Fibroblast of lung (primary cell): ENCODE measurements around the gene TSC22D1. TPM values are rescaled to one million over a fixed set of nuclear protein-coding genes. Genes with fewer than 3 reads are reported as not detected.

Experiments
- DNase-seq, 2 donors: peaks; one replicate each; pipeline versions ENCODE4 v3.0.0 to v3.0.0-alpha.2; 2010; ENCODE audit warnings: low read depth in 2 of 2
- H2AFZ ChIP-seq: 2 replicates; pipeline ENCODE4 v1.5.1; 2012; ENCODE audit warnings: low read length, control low read depth, inconsistent platforms
- H3K27ac ChIP-seq: 2 replicates; pipeline ENCODE4 v1.5.1; 2011; ENCODE audit warnings: low read length, control low read depth; ENCODE audit not compliant: insufficient read depth
- H3K27me3 ChIP-seq: 2 replicates; pipeline ENCODE4 v1.5.1; 2011; ENCODE audit warnings: mild to moderate bottlenecking, low read length; ENCODE audit not compliant: control insufficient read depth, insufficient read depth
- H3K36me3 ChIP-seq: 2 replicates; pipeline ENCODE4 v1.5.1; 2011; ENCODE audit warnings: low read length; ENCODE audit not compliant: control insufficient read depth, insufficient read depth
- H3K4me1 ChIP-seq: 2 replicates; pipeline ENCODE4 v1.5.1; 2011; ENCODE audit warnings: low read length; ENCODE audit not compliant: control insufficient read depth, insufficient read depth; ENCODE audit errors: extremely low read depth
- H3K4me2 ChIP-seq: 2 replicates; pipeline ENCODE4 v1.5.1; 2011; ENCODE audit warnings: low read length, control low read depth; ENCODE audit not compliant: insufficient read depth; ENCODE audit errors: extremely low read depth
- H3K4me3 ChIP-seq, 4 experiments: fragments of 200-600 bp in 1 of 4; sonication (generic) in 1 of 4; replicated peaks in 1 of 4; 2 replicates each; pipeline ENCODE4 v1.5.1; 2011 to 2016; ENCODE audit warnings: low read length in 4 of 4, low read depth in 3 of 4, mild to moderate bottlenecking in 3 of 4, control low read depth in 2 of 4, inconsistent platforms in 1 of 4, mixed read lengths in 1 of 4; ENCODE audit not compliant: insufficient read depth in 1 of 4; ENCODE audit errors: control extremely low read depth in 1 of 4
- H3K79me2 ChIP-seq: 2 replicates; pipeline ENCODE4 v1.5.1; 2012; ENCODE audit warnings: mild to moderate bottlenecking, low read length, inconsistent platforms; ENCODE audit not compliant: control insufficient read depth, insufficient read depth
- H3K9ac ChIP-seq: 2 replicates; pipeline ENCODE4 v1.5.1; 2011; ENCODE audit warnings: mild to moderate bottlenecking, low read length, control low read depth; ENCODE audit not compliant: insufficient read depth
- H3K9me3 ChIP-seq: 2 replicates; pipeline ENCODE4 v1.5.1; 2012; ENCODE audit warnings: low read depth, low read length; ENCODE audit not compliant: control insufficient read depth, insufficient read depth
- H4K20me1 ChIP-seq: 2 replicates; pipeline ENCODE4 v1.5.1; 2011; ENCODE audit warnings: low read length; ENCODE audit not compliant: control insufficient read depth, insufficient read depth; ENCODE audit errors: extremely low read depth
- EZH2 ChIP-seq: IDR thresholded peaks from 2 replicates; pipeline ENCODE4 v1.5.1; 2012; ENCODE audit warnings: low read length, control low read depth, mild to moderate bottlenecking; ENCODE audit errors: missing control alignments
- polyA plus RNA-seq, 2 donors: library from polyadenylated mRNA; depleted of rRNA in 1 of 2; stranded (reverse) in 1 of 2; unstranded in 1 of 2; fragments of >200 nt; gene quantifications; 2 replicates each; pipeline ENCODE4 v1.2.1, GENCODE V29; 2011 to 2012; ENCODE audit warnings: missing spikeins in 1 of 2
- total RNA-seq: library from RNA; depleted of rRNA; stranded (reverse); fragments of >200 nt; gene quantifications from 2 replicates; pipeline ENCODE4 v1.2.1, GENCODE V29; 2014
- TF ChIP-seq, protein P1 (sequence below), 2 donors: IDR thresholded peaks in 1 of 2; conservative IDR thresholded peaks in 1 of 2; 1 replicate in 1 of 2; 2 replicates in 1 of 2; pipeline ENCODE4 v1.5.1; 2011 to 2012; ENCODE audit warnings: low read length in 2 of 2, control low read depth in 1 of 2, inconsistent platforms in 1 of 2, low read depth in 1 of 2, mild to moderate bottlenecking in 1 of 2

The TSC22D1 gene
- total and polyA plus RNA-seq, 2 donors (not counting 1 experiment from before 2014, with no cell fraction given) = 80.4 to 97.6 TPM

DNA sequence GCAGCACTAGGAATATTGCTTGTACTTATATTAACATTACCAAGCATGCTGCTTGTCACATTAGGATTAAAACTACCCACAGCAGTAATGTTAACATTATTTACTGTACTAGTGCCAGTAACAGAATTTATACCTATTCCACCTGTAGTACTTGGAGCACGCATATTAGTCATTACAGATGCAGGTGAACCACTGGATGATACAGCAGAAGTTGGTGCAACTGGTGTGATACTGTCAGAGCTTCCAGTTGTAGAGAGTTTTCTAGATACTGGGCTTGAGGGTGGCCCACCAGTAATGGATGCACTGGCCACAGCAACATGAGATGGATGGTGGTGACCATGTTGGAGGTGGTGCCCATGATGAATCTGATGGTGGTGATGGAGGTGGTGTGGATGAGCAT is 1.1 kb downstream of the TSC22D1 start:
- Histone ChIP-seq H3K79me2 (peaks cover 53% of the 10 kb centered on the region), H3K36me3 (peaks cover 10% of the 10 kb centered on the region), H2AFZ (no peak overlapping the region), H3K27me3 (no peaks in the 10 kb centered on the region), H3K4me3 (peak overlapping the region; percentile 73 to 86 (median 80)), H3K4me1 (peaks cover 12% of the 10 kb centered on the region), H3K9me3 (no peaks in the 10 kb centered on the region), H3K4me2 (peak overlapping the region; percentile 72), H4K20me1 (no peaks in the 10 kb centered on the region), H3K27ac (no peak overlapping the region), H3K9ac (no peak overlapping the region)
- DNase-seq = no peak
- TF ChIP-seq, protein P1, sequence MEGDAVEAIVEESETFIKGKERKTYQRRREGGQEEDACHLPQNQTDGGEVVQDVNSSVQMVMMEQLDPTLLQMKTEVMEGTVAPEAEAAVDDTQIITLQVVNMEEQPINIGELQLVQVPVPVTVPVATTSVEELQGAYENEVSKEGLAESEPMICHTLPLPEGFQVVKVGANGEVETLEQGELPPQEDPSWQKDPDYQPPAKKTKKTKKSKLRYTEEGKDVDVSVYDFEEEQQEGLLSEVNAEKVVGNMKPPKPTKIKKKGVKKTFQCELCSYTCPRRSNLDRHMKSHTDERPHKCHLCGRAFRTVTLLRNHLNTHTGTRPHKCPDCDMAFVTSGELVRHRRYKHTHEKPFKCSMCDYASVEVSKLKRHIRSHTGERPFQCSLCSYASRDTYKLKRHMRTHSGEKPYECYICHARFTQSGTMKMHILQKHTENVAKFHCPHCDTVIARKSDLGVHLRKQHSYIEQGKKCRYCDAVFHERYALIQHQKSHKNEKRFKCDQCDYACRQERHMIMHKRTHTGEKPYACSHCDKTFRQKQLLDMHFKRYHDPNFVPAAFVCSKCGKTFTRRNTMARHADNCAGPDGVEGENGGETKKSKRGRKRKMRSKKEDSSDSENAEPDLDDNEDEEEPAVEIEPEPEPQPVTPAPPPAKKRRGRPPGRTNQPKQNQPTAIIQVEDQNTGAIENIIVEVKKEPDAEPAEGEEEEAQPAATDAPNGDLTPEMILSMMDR (conservative IDR thresholded peaks at IDR 0.05 in 1 of 2, IDR thresholded peaks at IDR 0.05 in 1 of 2; ENCODE audit: low read depth in 1 of 2, low read length in 2 of 2) = no peak
- no peak for TF ChIP-seq EZH2

DNA sequence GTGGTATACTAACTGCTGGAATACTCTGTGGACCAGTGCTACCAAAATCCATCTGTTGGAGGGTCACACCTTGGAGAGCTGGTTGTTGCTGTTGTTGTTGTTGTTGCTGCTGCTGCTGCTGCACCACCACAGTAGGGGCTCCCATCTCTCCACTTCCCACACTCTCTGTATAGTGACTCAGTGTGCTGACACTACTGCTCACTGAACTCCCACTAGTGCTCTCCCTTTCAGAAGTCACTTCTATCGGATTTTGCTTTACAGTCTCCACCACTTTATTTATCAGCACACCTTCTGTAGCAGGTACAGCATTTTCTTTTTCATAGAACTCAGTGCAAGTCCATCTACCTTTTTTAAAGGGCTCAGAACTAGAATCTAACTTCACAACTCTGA is 1.7 kb downstream of the TSC22D1 start:
- no peaks in the 10 kb centered on the region for H3K27me3 ChIP-seq
- TF ChIP-seq, protein P1 (conservative IDR thresholded peaks at IDR 0.05 in 1 of 2, IDR thresholded peaks at IDR 0.05 in 1 of 2; ENCODE audit: low read depth in 1 of 2, low read length in 2 of 2) = peak in 1 of 2 donors; percentile 1
- TF ChIP-seq EZH2 = no peak
- peak overlapping the region; percentile 72 for H3K4me2 ChIP-seq
- H3K4me3 ChIP-seq = peak overlapping the region; percentile 73 to 86 (median 80)
- H4K20me1 ChIP-seq = no peaks in the 10 kb centered on the region
- H3K9ac ChIP-seq = no peak overlapping the region
- no peak for DNase-seq
- H3K27ac ChIP-seq = no peak overlapping the region
- peaks cover 10% of the 10 kb centered on the region for H3K36me3 ChIP-seq
- H3K79me2 ChIP-seq = peaks cover 58% of the 10 kb centered on the region
- no peaks in the 10 kb centered on the region for H3K9me3 ChIP-seq
- H3K4me1 ChIP-seq = peaks cover 12% of the 10 kb centered on the region
- no peak overlapping the region for H2AFZ ChIP-seq

DNA sequence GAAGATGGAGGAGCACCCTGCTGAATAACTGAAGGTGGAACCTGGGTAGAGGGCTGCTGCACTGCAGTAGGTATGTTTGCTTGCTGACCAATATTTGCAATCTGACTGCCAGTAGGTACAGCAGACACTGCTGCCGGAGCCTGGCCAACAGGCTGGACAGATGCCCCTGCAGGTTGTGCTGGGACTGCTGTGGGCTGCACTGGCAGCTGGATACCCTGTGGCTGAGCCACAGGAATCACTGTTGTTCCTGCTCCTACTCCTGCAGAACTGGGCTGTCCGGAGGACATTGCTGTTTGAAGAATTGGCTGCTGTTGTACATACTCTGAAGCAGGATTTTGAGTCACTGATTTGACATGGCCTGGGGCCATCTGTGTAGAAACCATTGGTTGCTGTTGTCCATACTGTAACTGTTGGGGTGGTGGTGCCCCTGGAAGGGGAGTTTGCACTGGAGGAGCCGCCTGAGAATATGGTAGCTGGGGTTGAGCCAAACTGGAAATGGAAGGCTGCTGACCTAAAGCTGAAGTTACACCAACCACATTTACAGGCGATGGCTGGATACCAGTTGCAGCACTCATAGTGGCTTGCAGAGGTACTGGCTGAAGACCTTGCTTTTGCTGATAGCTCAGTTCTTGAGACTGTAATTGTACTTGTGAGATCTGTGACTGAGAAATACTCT is 2.2 kb downstream of the TSC22D1 start:
- H3K27me3 ChIP-seq = no peaks in the 10 kb centered on the region
- TF ChIP-seq, protein P1 (conservative IDR thresholded peaks at IDR 0.05 in 1 of 2, IDR thresholded peaks at IDR 0.05 in 1 of 2; ENCODE audit: low read depth in 1 of 2, low read length in 2 of 2) = peak; percentile 45 to 61
- TF ChIP-seq EZH2 = no peak
- peak; percentile 57 to 83 for DNase-seq
- H3K27ac ChIP-seq = no peak overlapping the region
- peaks cover 58% of the 10 kb centered on the region for H3K79me2 ChIP-seq
- no peaks in the 10 kb centered on the region for H4K20me1 ChIP-seq
- peak overlapping the region; percentile 73 to 86 (median 80) for H3K4me3 ChIP-seq
- no peak overlapping the region for H2AFZ ChIP-seq
- H3K4me1 ChIP-seq = peaks cover 12% of the 10 kb centered on the region
- no peak overlapping the region for H3K9ac ChIP-seq
- peaks cover 10% of the 10 kb centered on the region for H3K36me3 ChIP-seq
- peak overlapping the region; percentile 72 for H3K4me2 ChIP-seq
- H3K9me3 ChIP-seq = no peaks in the 10 kb centered on the region
